Osteoblast (primary cell): Measurements from ENCODE around the gene PTBP1. TPM values are rescaled to one million over a fixed set of nuclear protein-coding genes. Genes with fewer than 3 reads are reported as not detected.

ENCODE experiments used
- DNase-seq: peaks from one replicate; pipeline ENCODE4 v3.0.0; 2011; ENCODE audit warnings: low spot score, mixed read lengths; ENCODE audit not compliant: insufficient read length; ENCODE audit errors: missing footprints
- H2AFZ ChIP-seq: 2 replicates; pipeline ENCODE4 v1.6.0; 2011; ENCODE audit warnings: mild to moderate bottlenecking, low read length
- H3K27ac ChIP-seq: 2 replicates; pipeline ENCODE4 v1.5.1; 2011; ENCODE audit warnings: mild to moderate bottlenecking, low read depth, low read length, moderate library complexity
- H3K27me3 ChIP-seq: 2 replicates; pipeline ENCODE4 v1.6.0; 2012; ENCODE audit warnings: mild to moderate bottlenecking, control low read depth, inconsistent platforms, low read length, moderate library complexity; ENCODE audit not compliant: insufficient read depth
- H3K36me3 ChIP-seq: 2 replicates; pipeline ENCODE4 v1.5.1; 2011; ENCODE audit warnings: mild to moderate bottlenecking, low read length, control low read depth, moderate library complexity; ENCODE audit not compliant: insufficient read depth
- H3K4me1 ChIP-seq: 2 replicates; pipeline ENCODE4 v1.5.1; 2011; ENCODE audit warnings: mild to moderate bottlenecking, low read length, control low read depth, moderate library complexity; ENCODE audit not compliant: insufficient read depth
- H3K4me2 ChIP-seq: 2 replicates; pipeline ENCODE4 v1.6.0; 2011; ENCODE audit warnings: mild to moderate bottlenecking, low read length; ENCODE audit not compliant: insufficient read depth
- H3K4me3 ChIP-seq: fragments of 200-600 bp; sonication (generic); 3 replicates; pipeline ENCODE4 v1.5.1; 2012; ENCODE audit warnings: mild to moderate bottlenecking, low read length, inconsistent platforms; ENCODE audit not compliant: insufficient read depth
- H3K79me2 ChIP-seq: 2 replicates; pipeline ENCODE4 v1.6.0; 2012; ENCODE audit warnings: mild to moderate bottlenecking, low read length, control low read depth, inconsistent platforms; ENCODE audit not compliant: insufficient read depth
- H3K9me3 ChIP-seq: 2 replicates; pipeline ENCODE4 v1.5.1; 2011; ENCODE audit warnings: low read depth, low read length, control low read depth
- H4K20me1 ChIP-seq: 2 replicates; pipeline ENCODE4 v1.6.0; 2012; ENCODE audit warnings: mild to moderate bottlenecking, low read length, control low read depth; ENCODE audit not compliant: insufficient read depth
- CTCF ChIP-seq: IDR thresholded peaks from 2 replicates; pipeline ENCODE4 v1.5.1; 2011; ENCODE audit warnings: mild to moderate bottlenecking, low read depth, low read length, moderate library complexity; ENCODE audit errors: extremely low read depth
- total RNA-seq: library from RNA; depleted of rRNA; stranded (reverse); fragments of >200 nt; gene quantifications from 2 replicates; pipeline ENCODE4 v1.2.3, GENCODE V29; 2012

PTBP1 gene
- total RNA-seq, 1 donor: 106 TPM

- H3K79me2 ChIP-seq: peaks cover 49% of the 10 kb centered on the region
- H3K9me3 ChIP-seq: no peaks in the 10 kb centered on the region
- H3K27me3 ChIP-seq: no peaks in the 10 kb centered on the region
- peaks cover 51% of the 10 kb centered on the region for H4K20me1 ChIP-seq
- H3K36me3 ChIP-seq: peaks cover 60% of the 10 kb centered on the region
- TF ChIP-seq CTCF: no peak
- no peak overlapping the region for H2AFZ ChIP-seq
- peak; percentile 86 for DNase-seq
- no peak overlapping the region for H3K27ac ChIP-seq
- no peak overlapping the region for H3K4me2 ChIP-seq
- no peaks in the 10 kb centered on the region for H3K4me1 ChIP-seq
- no peak overlapping the region for H3K4me3 ChIP-seq
Observed at GRCh38 chr19:810883-811489, 13.7 kb downstream of the PTBP1 start.

GRCh38 chr19:811506-812048 lies 14.3 kb downstream of the PTBP1 start:
- H3K79me2 ChIP-seq: peaks cover 44% of the 10 kb centered on the region
- peaks cover 55% of the 10 kb centered on the region for H3K36me3 ChIP-seq
- H4K20me1 ChIP-seq: peaks cover 47% of the 10 kb centered on the region

GRCh38 chr19:812049-812746 lies 14.9 kb downstream of the PTBP1 start:
- peaks cover 41% of the 10 kb centered on the region for H4K20me1 ChIP-seq
- DNase-seq: no peak
- peaks cover 37% of the 10 kb centered on the region for H3K79me2 ChIP-seq
- H3K27ac ChIP-seq: no peak overlapping the region
- no peaks in the 10 kb centered on the region for H3K9me3 ChIP-seq
- no peaks in the 10 kb centered on the region for H3K4me1 ChIP-seq
- no peak overlapping the region for H3K4me2 ChIP-seq
- no peak for TF ChIP-seq CTCF
- peaks cover 48% of the 10 kb centered on the region for H3K36me3 ChIP-seq
- no peak overlapping the region for H3K4me3 ChIP-seq
- no peaks in the 10 kb centered on the region for H3K27me3 ChIP-seq
- no peak overlapping the region for H2AFZ ChIP-seq

More at GRCh38 chr19:811506-812048, 14.3 kb downstream of the PTBP1 start:
- DNase-seq: peak; percentile 88
- H3K4me1 ChIP-seq: no peaks in the 10 kb centered on the region
- no peaks in the 10 kb centered on the region for H3K27me3 ChIP-seq
- no peaks in the 10 kb centered on the region for H3K9me3 ChIP-seq
- no peak overlapping the region for H2AFZ ChIP-seq
- H3K4me2 ChIP-seq: no peak overlapping the region
- TF ChIP-seq CTCF: no peak
- no peak overlapping the region for H3K4me3 ChIP-seq
- no peak overlapping the region for H3K27ac ChIP-seq

- H3K27me3 ChIP-seq: no peaks in the 10 kb centered on the region
- no peaks in the 10 kb centered on the region for H3K9me3 ChIP-seq
- H3K4me1 ChIP-seq: no peaks in the 10 kb centered on the region
- H3K27ac ChIP-seq: no peak overlapping the region
- H2AFZ ChIP-seq: no peak overlapping the region
- no peak overlapping the region for H3K4me3 ChIP-seq
- peaks cover 43% of the 10 kb centered on the region for H3K36me3 ChIP-seq
- peaks cover 35% of the 10 kb centered on the region for H4K20me1 ChIP-seq
- no peak for DNase-seq
- peaks cover 32% of the 10 kb centered on the region for H3K79me2 ChIP-seq
- H3K4me2 ChIP-seq: no peak overlapping the region
- no peak for TF ChIP-seq CTCF
Observed at GRCh38 chr19:812747-813218, 15.5 kb downstream of the PTBP1 start.
